CD14-positive monocyte (primary cell): ENCODE results near the gene LIMK2. TPM values are rescaled to one million over a fixed set of nuclear protein-coding genes. Genes with fewer than 3 reads are reported as not detected.

Source experiments
- DNase-seq, 3 donors: peaks; one replicate each; pipeline ENCODE4 v3.0.0-alpha.2; 2011 to 2022
- H2AFZ ChIP-seq: 2 replicates; pipeline ENCODE4 v1.6.0; 2012; ENCODE audit warnings: mild to moderate bottlenecking, low read depth, low read length, inconsistent platforms; ENCODE audit not compliant: insufficient read depth, poor library complexity, severe bottlenecking
- H3K27ac ChIP-seq, 2 donors: 1 replicate in 1 of 2; 2 replicates in 1 of 2; pipeline ENCODE4 v1.5.1; 2012 to 2013; ENCODE audit warnings: low read length in 2 of 2, control low read depth in 1 of 2, inconsistent platforms in 1 of 2, low read depth in 1 of 2, mild to moderate bottlenecking in 1 of 2
- H3K27me3 ChIP-seq, 2 donors: one replicate each; pipeline versions ENCODE4 v1.6.0 to v1.6.1; 2011 to 2013; ENCODE audit warnings: low read length in 2 of 2; ENCODE audit not compliant: control insufficient read depth in 2 of 2, insufficient read depth in 2 of 2
- H3K36me3 ChIP-seq, 2 donors: replicated peaks in 1 of 2; 1 replicate in 1 of 2; 2 replicates in 1 of 2; pipeline versions ENCODE4 v1.5.1 to v1.6.1; 2012 to 2013; ENCODE audit warnings: low read length in 2 of 2, control low read depth in 1 of 2, inconsistent platforms in 1 of 2, mild to moderate bottlenecking in 1 of 2; ENCODE audit not compliant: insufficient read depth in 2 of 2, control insufficient read depth in 1 of 2
- H3K4me1 ChIP-seq, 2 donors: 1 replicate in 1 of 2; 2 replicates in 1 of 2; pipeline versions ENCODE4 v1.5.1 to v1.6.1; 2012 to 2013; ENCODE audit warnings: low read length in 2 of 2, control low read depth in 1 of 2, inconsistent platforms in 1 of 2, mild to moderate bottlenecking in 1 of 2, moderate library complexity in 1 of 2; ENCODE audit not compliant: insufficient read depth in 2 of 2, control insufficient read depth in 1 of 2
- H3K4me2 ChIP-seq: replicated peaks from 2 replicates; pipeline ENCODE3; 2012; ENCODE audit warnings: low read length, moderate library complexity, mild to moderate bottlenecking; ENCODE audit not compliant: poor library complexity, severe bottlenecking; ENCODE audit errors: extremely low read depth
- H3K4me3 ChIP-seq, 3 experiments: fragments of 200-600 bp in 1 of 3; sonication (generic) in 1 of 3; replicated peaks in 1 of 3; 1 replicate in 2 of 3; 2 replicates in 1 of 3; pipeline ENCODE4 v1.5.1; 2011 to 2013; ENCODE audit warnings: low read length in 3 of 3, mild to moderate bottlenecking in 3 of 3, control low read depth in 2 of 3, low read depth in 2 of 3, inconsistent platforms in 1 of 3, moderate library complexity in 1 of 3
- H3K79me2 ChIP-seq: 2 replicates; pipeline ENCODE4 v1.6.0; 2012; ENCODE audit warnings: mild to moderate bottlenecking, control low read depth, inconsistent platforms, low read length, moderate library complexity; ENCODE audit not compliant: insufficient read depth
- H3K9ac ChIP-seq: 2 replicates; pipeline ENCODE4 v1.6.0; 2017; ENCODE audit warnings: low read length, mild to moderate bottlenecking; ENCODE audit not compliant: insufficient read depth, poor library complexity, severe bottlenecking
- H3K9me3 ChIP-seq, 2 donors: replicated peaks in 1 of 2; 1 replicate in 1 of 2; 2 replicates in 1 of 2; pipeline versions ENCODE4 v1.5.1 to v1.6.1; 2012 to 2013; ENCODE audit warnings: low read length in 2 of 2, control low read depth in 1 of 2; ENCODE audit not compliant: control insufficient read depth in 1 of 2, insufficient read depth in 1 of 2
- H4K20me1 ChIP-seq: 2 replicates; pipeline ENCODE4 v1.6.0; 2012; ENCODE audit warnings: mild to moderate bottlenecking, low read length, control low read depth, moderate library complexity; ENCODE audit not compliant: insufficient read depth
- H3K27ac Mint-ChIP-seq, 7 donors: one replicate each; pipeline ENCODE4 v1.8.0; 2020; ENCODE audit warnings: mild to moderate bottlenecking in 7 of 7, mixed read lengths in 7 of 7, moderate library complexity in 6 of 7, inconsistent platforms in 2 of 7
- H3K27me3 Mint-ChIP-seq, 3 donors: one replicate each; pipeline ENCODE4 v1.8.0; 2021 to 2022; ENCODE audit warnings: low read depth in 3 of 3, mild to moderate bottlenecking in 3 of 3, mixed read lengths in 3 of 3, moderate library complexity in 3 of 3, inconsistent platforms in 1 of 3
- H3K36me3 Mint-ChIP-seq, 2 donors: one replicate each; pipeline ENCODE4 v1.8.0; 2020; ENCODE audit warnings: mixed read lengths in 2 of 2, inconsistent platforms in 1 of 2, mild to moderate bottlenecking in 1 of 2
- H3K4me1 Mint-ChIP-seq: one replicate; pipeline ENCODE4 v1.8.0; 2020; ENCODE audit warnings: mild to moderate bottlenecking, mixed read lengths
- H3K4me3 Mint-ChIP-seq, 2 donors: one replicate each; pipeline ENCODE4 v1.8.0; 2020; ENCODE audit warnings: mild to moderate bottlenecking in 2 of 2, mixed read lengths in 2 of 2, moderate library complexity in 1 of 2
- H3K9me3 Mint-ChIP-seq, 7 donors: one replicate each; pipeline ENCODE4 v1.8.0; 2020 to 2022; ENCODE audit warnings: mixed read lengths in 7 of 7, mild to moderate bottlenecking in 6 of 7, moderate library complexity in 6 of 7, inconsistent platforms in 2 of 7
- CTCF ChIP-seq: fragments of 200-600 bp; IDR thresholded peaks from one replicate; pipeline ENCODE4 v1.8.0; 2022; ENCODE audit warnings: antibody characterized with exemption, mild to moderate bottlenecking
- WGBS: methylation state at CpG from one replicate; pipeline ENCODE4 v1.1.5; 2013; ENCODE audit warnings: missing lambda C conversion rate; ENCODE audit not compliant: insufficient coverage; 5-methylcytosine and 5-hydroxymethylcytosine counted together
- intact Hi-C, 2 donors: fragments of 100-400 bp; cut with micrococcal nuclease; formaldehyde crosslinking; loops; one replicate each; pipeline versions ENCODE4 v1.15.0 to v1.15.1; 2023
- polyA plus RNA-seq, 3 donors: library from polyadenylated mRNA; depleted of rRNA in 1 of 3; unstranded in 2 of 3; stranded (reverse) in 1 of 3; fragments of 300-500 nt in 2 of 3; fragments of >200 nt in 1 of 3; fragmentation: Illumina TruSeq in 2 of 3; gene quantifications; 1 replicate in 2 of 3; 2 replicates in 1 of 3; pipeline ENCODE4 v1.2.3, GENCODE V29; 2012 to 2021

Gene LIMK2
- polyA plus RNA-seq, 3 donors: 5.5 to 14.2 (median 10.1) TPM

- Histone ChIP-seq H3K36me3 (peaks cover 0 to 11% of the 10 kb centered on the region in 2 donors), H4K20me1 (no peaks in the 10 kb centered on the region), H3K4me1 (peaks cover 55 to 62% of the 10 kb centered on the region in 2 donors), H3K79me2 (peaks cover 48% of the 10 kb centered on the region), H3K9me3 (no peaks in the 10 kb centered on the region), H3K27ac (peak overlapping the region; percentile 58 to 92), H3K9ac (peak overlapping the region; percentile 87), H3K4me2 (peak overlapping the region; percentile 97), H2AFZ (peak overlapping the region; percentile 77), H3K4me3 (peak overlapping the region in 2 of 3 experiments; percentile 94 to 97), H3K27me3 (no peaks in the 10 kb centered on the region)
- Mint-ChIP-seq H3K36me3 (peaks cover 12 to 25% of the 10 kb centered on the region in 2 donors), H3K4me1 (peaks cover 57% of the 10 kb centered on the region), H3K27ac (peak overlapping the region; percentile 86 to 97 (median 93)), H3K4me3 (peak overlapping the region; percentile 91 to 93), H3K9me3 (no peaks in the 10 kb centered on the region), H3K27me3 (peaks cover 0 to 6% (median 0%) of the 10 kb centered on the region in 3 donors)
- WGBS: 86% methylated on average over 6 of the region's 7 CpGs
- intact Hi-C loops: loop anchor here (5.0 to 10.0 kb wide), 4 partner anchors 39 to 247 kb away; partner anchors contain the start of genes MORC2 (in 1 of the 2) and TUG1 (in 1 of the 2)
- DNase-seq: no peak
- no peak for TF ChIP-seq CTCF
Observed at GRCh38 chr22:31211482-31211861, 626 bp upstream of the LIMK2 start.

GRCh38 chr22:31212783-31213629, 908 bp downstream of the LIMK2 start:
- Histone ChIP-seq H3K27ac (peak overlapping the region; percentile 76 to 92), H4K20me1 (no peaks in the 10 kb centered on the region), H3K9ac (peak overlapping the region; percentile 87), H3K36me3 (no peaks in the 10 kb centered on the region), H3K27me3 (no peaks in the 10 kb centered on the region), H3K4me3 (peak overlapping the region; percentile 71 to 97 (median 94)), H3K79me2 (peaks cover 57% of the 10 kb centered on the region), H3K9me3 (no peaks in the 10 kb centered on the region), H2AFZ (peak overlapping the region; percentile 77), H3K4me1 (peaks cover 70 to 78% of the 10 kb centered on the region in 2 donors), H3K4me2 (peak overlapping the region; percentile 97)
- WGBS: 8% methylated on average over 8 of the region's 11 CpGs
- TF ChIP-seq CTCF: no peak
- Mint-ChIP-seq H3K9me3 (no peaks in the 10 kb centered on the region), H3K27ac (peak overlapping the region; percentile 85 to 97 (median 93)), H3K4me1 (peaks cover 70% of the 10 kb centered on the region), H3K27me3 (peaks cover 0 to 6% (median 0%) of the 10 kb centered on the region in 3 donors), H3K36me3 (peaks cover under 1 to 19% of the 10 kb centered on the region in 2 donors), H3K4me3 (peak overlapping the region; percentile 91 to 93)
- DNase-seq: peak in 1 of 3 donors; percentile 52
- intact Hi-C loops: loop anchor here (2.0 to 10.0 kb wide), 6 partner anchors 14 to 248 kb away; partner anchors contain the start of genes MORC2 (in 1 of the 2) and TUG1 (in 1 of the 2)
